Esophagus (tissue), 2 donors: ENCODE measurements around the gene NXPH4. TPM values are rescaled to one million over a fixed set of nuclear protein-coding genes. Genes with fewer than 3 reads are reported as not detected.

Experiments
- H3K27ac ChIP-seq, 2 donors: one replicate each; pipeline ENCODE4 v1.5.1; 2013; ENCODE audit warnings: low read depth in 2 of 2, mild to moderate bottlenecking in 2 of 2, inconsistent platforms in 1 of 2, low read length in 1 of 2, moderate library complexity in 1 of 2
- H3K27me3 ChIP-seq, 2 donors: one replicate each; pipeline ENCODE4 v1.6.1; 2013; ENCODE audit warnings: low read length in 2 of 2, control low read depth in 1 of 2, mild to moderate bottlenecking in 1 of 2; ENCODE audit not compliant: insufficient read depth in 2 of 2, control insufficient read depth in 1 of 2
- H3K36me3 ChIP-seq, 2 donors: one replicate each; pipeline ENCODE4 v1.6.1; 2013; ENCODE audit warnings: low read length in 1 of 2; ENCODE audit not compliant: control insufficient read depth in 2 of 2, insufficient read depth in 2 of 2
- H3K4me1 ChIP-seq, 2 donors: one replicate each; pipeline ENCODE4 v1.6.1; 2013; ENCODE audit warnings: low read length in 1 of 2; ENCODE audit not compliant: control insufficient read depth in 2 of 2, insufficient read depth in 2 of 2
- H3K4me3 ChIP-seq, 2 donors: one replicate each; pipeline ENCODE4 v1.5.1; 2013; ENCODE audit warnings: low read length in 2 of 2, mild to moderate bottlenecking in 2 of 2, low read depth in 1 of 2, moderate library complexity in 1 of 2
- H3K9me3 ChIP-seq, 2 donors: one replicate each; pipeline ENCODE4 v1.6.1; 2013; ENCODE audit warnings: mild to moderate bottlenecking in 2 of 2, low read depth in 1 of 2, low read length in 1 of 2, moderate library complexity in 1 of 2; ENCODE audit not compliant: control insufficient read depth in 2 of 2, insufficient read depth in 1 of 2
- WGBS, 2 donors: extraction: QIAGEN DNeasy Blood & Tissue Kit; methylation state at CpG; one replicate each; pipeline ENCODE4 v1.1.7; 2013; 5-methylcytosine and 5-hydroxymethylcytosine counted together
- polyA plus RNA-seq, 2 donors: library from polyadenylated mRNA; stranded (reverse); fragments of 200-250 nt; gene quantifications; one replicate each; pipeline ENCODE4 v1.2.3, GENCODE V29; 2013
- donor health status: healthy with polysubstance abuse.
- donor health status: Bipolar disorder and iron deficiency.

The NXPH4 gene
- polyA plus RNA-seq, 2 donors = 0.73 to 1.3 TPM

- peaks cover 0 to 32% of the 10 kb centered on the region in 2 donors for H3K27me3 ChIP-seq
- 72 to 78% methylated on average over 1 of the region's 1 CpG for WGBS, 2 donors
Observed at GRCh38 chr12:57220770-57221168, 4.2 kb downstream of the NXPH4 start.

DNA sequence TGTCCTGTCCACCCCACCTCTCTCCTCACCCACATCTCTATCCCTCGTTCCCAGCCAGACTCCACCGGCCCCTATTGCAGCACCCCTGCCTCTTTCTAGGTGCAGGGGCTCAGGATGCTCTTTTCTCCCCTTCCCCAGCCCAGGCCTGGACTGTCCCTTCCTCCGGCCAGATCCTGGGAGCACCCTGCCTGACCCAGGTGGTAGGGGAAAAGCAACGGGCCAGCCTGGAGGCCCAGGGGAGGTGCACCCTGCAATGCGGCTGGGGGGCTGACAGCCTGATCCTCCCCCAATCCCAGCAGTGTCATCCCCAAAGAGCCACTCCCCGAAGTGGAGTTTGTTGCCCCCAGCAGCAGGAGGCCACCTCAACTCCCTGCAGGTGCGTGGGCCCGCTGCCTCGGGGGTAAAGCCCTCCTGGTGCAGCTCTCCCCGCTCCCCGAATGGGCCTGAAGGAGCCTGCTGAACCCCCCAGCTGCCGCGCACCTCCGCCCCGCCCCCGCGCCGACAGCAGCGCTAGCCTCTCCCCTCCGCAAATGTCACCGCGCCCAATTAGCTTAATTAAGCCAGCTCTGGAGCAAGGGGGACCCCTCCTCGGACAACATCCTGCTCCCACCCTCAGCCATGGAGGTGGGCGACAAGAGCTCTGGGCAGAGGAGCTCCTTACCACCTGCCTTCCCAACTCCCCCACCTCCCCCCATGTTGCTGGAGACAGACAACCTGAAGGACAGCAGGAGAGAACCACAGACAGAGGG lies 4.7 kb downstream of the NXPH4 start:
- H3K27me3 ChIP-seq = peaks cover 0 to 32% of the 10 kb centered on the region in 2 donors
- no peaks in the 10 kb centered on the region for H3K9me3 ChIP-seq
- no peak overlapping the region for H3K27ac ChIP-seq
- 42 to 45% methylated on average over 20 to 24 of the region's 24 CpGs for WGBS, 2 donors
- H3K4me3 ChIP-seq = no peak overlapping the region
- peaks cover 5 to 16% of the 10 kb centered on the region in 2 donors for H3K4me1 ChIP-seq
- H3K36me3 ChIP-seq = no peaks in the 10 kb centered on the region

More at GRCh38 chr12:57220770-57221168, 4.2 kb downstream of the NXPH4 start:
- no peaks in the 10 kb centered on the region for H3K9me3 ChIP-seq
- no peak overlapping the region for H3K4me3 ChIP-seq
- H3K4me1 ChIP-seq = peaks cover 5 to 21% of the 10 kb centered on the region in 2 donors
- H3K27ac ChIP-seq = no peak overlapping the region
- no peaks in the 10 kb centered on the region for H3K36me3 ChIP-seq

GRCh38 chr12:57222286-57223190 lies 5.9 kb downstream of the NXPH4 start:
- 60 to 62% methylated on average over 8 to 13 of the region's 13 CpGs for WGBS, 2 donors
- no peak overlapping the region for H3K4me3 ChIP-seq
- no peaks in the 10 kb centered on the region for H3K9me3 ChIP-seq
- no peaks in the 10 kb centered on the region for H3K36me3 ChIP-seq
- H3K27me3 ChIP-seq = peaks cover 0 to 24% of the 10 kb centered on the region in 2 donors
- no peak overlapping the region for H3K27ac ChIP-seq
- H3K4me1 ChIP-seq = peaks cover 0 to 10% of the 10 kb centered on the region in 2 donors

- H3K27me3 ChIP-seq = peaks cover 0 to 24% of the 10 kb centered on the region in 2 donors
- no peak overlapping the region for H3K27ac ChIP-seq
- peaks cover 0 to 6% of the 10 kb centered on the region in 2 donors for H3K4me1 ChIP-seq
- H3K9me3 ChIP-seq = no peaks in the 10 kb centered on the region
- no peak overlapping the region for H3K4me3 ChIP-seq
- 59 to 73% methylated on average over 22 of the region's 22 CpGs for WGBS, 2 donors
- H3K36me3 ChIP-seq = no peaks in the 10 kb centered on the region
Observed at GRCh38 chr12:57223191-57224165, 6.9 kb downstream of the NXPH4 start.

GRCh38 chr12:57224278-57224972 lies 7.8 kb downstream of the NXPH4 start:
- Histone ChIP-seq H3K27me3 (peaks cover 0 to 20% of the 10 kb centered on the region in 2 donors), H3K9me3 (no peaks in the 10 kb centered on the region), H3K27ac (no peak overlapping the region), H3K4me1 (peaks cover 0 to 6% of the 10 kb centered on the region in 2 donors), H3K36me3 (no peaks in the 10 kb centered on the region), H3K4me3 (no peak overlapping the region)
- 59 to 64% methylated on average over 30 of the region's 30 CpGs for WGBS, 2 donors

DNA sequence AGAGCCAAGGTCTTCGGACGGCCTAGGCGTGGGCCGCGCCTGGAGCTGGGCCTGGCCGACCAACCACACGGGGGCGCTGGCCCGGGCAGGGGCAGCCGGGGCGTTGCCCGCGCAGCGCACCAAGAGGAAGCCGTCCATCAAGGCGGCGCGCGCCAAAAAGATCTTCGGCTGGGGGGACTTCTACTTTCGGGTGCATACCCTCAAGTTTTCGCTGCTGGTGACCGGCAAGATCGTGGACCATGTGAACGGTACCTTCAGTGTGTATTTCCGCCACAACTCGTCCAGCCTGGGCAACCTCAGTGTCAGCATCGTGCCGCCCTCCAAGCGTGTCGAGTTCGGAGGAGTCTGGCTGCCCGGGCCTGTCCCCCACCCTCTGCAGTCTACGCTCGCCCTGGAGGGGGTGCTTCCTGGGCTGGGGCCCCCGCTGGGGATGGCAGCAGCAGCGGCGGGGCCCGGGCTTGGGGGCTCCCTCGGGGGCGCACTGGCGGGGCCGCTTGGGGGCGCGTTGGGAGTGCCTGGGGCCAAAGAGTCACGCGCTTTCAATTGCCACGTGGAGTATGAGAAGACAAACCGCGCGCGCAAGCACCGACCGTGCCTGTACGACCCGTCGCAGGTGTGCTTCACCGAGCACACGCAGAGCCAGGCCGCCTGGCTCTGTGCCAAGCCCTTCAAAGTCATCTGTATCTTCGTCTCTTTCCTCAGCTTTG lies 8.5 kb downstream of the NXPH4 start:
- no peaks in the 10 kb centered on the region for H3K36me3 ChIP-seq
- H3K4me1 ChIP-seq = peaks cover 1 to 6% of the 10 kb centered on the region in 2 donors
- H3K9me3 ChIP-seq = no peaks in the 10 kb centered on the region
- no peak overlapping the region for H3K27ac ChIP-seq
- H3K4me3 ChIP-seq = no peak overlapping the region
- peaks cover 0 to 20% of the 10 kb centered on the region in 2 donors for H3K27me3 ChIP-seq
- 20 to 24% methylated on average over 56 to 61 of the region's 61 CpGs for WGBS, 2 donors

- no peaks in the 10 kb centered on the region for H3K9me3 ChIP-seq
- 55 to 68% methylated on average over 17 to 18 of the region's 18 CpGs for WGBS, 2 donors
Observed at GRCh38 chr12:57225680-57226210, 9.2 kb downstream of the NXPH4 start.

More at GRCh38 chr12:57225680-57226210, 9.2 kb downstream of the NXPH4 start:
- H3K4me3 ChIP-seq = no peak overlapping the region
- H3K27me3 ChIP-seq = peaks cover 0 to 16% of the 10 kb centered on the region in 2 donors
- peaks cover 6 to 12% of the 10 kb centered on the region in 2 donors for H3K4me1 ChIP-seq
- H3K27ac ChIP-seq = no peak overlapping the region
- H3K36me3 ChIP-seq = no peaks in the 10 kb centered on the region
